ENCODE data around the gene OXSM.

The OXSM gene

DNA sequence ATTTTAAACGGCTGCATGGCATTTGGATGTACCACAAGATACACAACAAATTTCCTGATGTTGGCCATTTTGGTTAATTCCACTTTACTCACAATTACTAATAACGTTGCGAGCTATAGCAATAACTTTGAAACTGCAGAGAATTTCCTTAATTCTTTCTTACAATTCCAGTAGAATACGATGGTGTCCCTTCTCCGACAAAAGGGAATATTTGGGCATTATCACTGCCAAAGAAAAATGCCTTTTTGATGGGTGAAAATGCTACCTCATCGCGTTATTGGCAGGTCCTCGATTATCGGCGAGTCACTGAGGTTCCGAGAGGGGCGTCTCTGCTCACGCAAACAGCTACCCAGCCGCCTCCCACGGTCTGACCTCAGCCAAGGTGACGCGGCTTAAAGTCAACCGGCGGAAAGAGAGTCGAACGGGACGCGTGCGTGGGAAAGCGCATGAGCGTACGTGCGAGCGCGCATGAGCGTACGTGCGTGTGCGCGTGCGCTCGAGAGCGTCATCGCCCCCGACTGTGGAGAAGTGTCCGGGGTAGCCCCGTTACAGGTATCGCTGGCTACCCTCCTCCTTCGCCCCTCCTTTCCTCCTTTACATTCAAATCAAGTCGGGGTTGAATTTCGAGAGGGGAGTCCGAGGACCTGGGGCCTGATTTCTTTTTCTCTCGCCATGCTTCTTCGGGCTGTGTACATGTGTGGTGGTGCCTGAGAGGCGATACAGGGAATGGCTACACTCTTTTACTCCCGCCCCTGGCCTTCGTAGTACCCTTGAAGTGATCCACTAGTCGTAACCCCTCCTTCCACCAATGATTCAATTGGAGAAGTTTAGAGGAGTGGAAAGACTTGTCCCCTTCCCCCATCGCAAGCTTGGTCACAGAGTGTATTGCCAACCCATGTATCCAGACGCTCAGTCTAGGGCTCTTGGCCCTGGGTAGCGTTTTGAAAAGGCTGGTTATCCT lies at the start of gene OXSM:
OXSM (plus strand) TSS at position 495 of the 961 bp plus-strand sequence. CDS start 931 bp downstream, outside the sequence.
- peak; percentile 73 to 90 for DNase-seq

DNA sequence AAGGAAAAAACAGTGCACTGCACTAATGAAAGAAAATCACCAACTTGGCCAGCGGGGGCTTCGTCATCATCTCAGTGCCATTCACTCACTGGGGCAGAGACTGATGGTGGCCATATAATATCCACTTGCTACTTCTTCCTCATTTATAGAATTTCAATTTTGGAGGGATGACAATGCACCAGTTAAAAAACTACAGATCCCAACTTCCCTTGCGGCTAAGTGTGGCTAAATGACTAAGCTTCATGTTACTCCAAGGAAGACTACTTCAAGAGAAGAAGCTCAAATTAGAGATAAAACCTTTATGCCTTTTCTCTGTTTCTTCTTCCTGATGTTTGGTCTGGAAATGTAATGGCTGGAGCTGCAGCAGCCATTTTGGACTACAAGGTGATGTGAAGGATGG lies 45.4 kb upstream of the OXSM start:
- DNase-seq = no peak

DNA sequence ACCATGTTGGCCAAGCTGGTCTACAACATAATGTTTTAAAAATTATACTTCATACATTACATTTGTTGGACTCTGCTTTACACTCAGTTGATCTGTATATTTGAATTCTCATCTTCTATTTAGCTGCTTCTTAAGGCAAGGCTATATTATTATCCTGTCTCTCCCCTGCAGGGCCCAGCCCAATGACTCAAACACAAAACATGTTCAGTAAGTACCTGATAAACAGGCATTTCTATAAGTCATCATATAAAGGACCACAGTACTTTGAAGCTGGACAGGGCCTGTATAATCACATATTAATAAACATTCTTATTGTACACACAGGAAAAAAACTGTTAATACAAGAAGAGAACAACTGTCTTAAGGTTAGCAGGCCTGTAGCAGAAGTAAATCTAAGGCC lies 42.9 kb upstream of the OXSM start:
- DNase-seq = no peak

DNA sequence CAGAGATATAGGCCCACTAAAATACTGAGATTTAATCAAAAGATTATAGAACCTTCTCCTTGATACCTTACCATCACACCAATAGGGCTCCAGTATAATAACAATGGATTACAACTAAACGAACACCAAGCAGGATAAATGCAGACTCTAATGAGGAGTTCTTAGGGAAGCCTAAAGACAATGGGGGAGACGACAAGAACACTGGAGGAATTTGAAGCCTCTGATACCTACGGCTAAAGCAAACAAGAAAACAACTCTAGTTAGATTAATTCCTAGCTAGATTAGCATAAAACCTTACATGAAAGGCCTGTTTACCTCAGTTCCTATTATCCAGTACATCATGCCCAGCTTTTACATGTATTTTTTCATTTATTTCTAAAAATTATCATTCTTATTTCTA lies 41.7 kb upstream of the OXSM start:
- no peak for DNase-seq

DNA sequence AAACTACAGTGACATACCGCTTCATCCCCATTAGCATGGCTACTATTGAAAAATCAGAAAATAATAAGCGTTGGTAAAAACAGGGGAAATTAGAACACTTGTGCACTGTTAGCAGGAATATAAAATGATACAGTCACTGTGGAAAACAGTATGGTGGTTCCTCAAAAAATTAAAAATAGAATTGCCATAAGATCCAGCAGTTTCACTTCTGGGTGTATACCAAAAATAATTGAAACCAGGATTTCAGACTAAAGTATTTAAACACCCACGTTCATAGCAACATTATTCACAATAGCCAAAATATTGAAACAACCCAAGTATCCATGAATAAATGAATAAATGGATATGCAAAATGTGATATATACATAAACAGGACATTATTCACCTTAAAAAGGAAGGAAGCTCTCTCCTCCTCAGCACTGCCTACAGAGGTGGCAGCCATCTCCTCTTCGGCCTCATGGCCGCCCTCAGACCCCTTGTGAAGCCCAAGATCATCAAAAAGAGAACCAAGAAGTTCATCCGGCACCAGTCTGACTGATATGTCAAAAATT lies 40.8 kb upstream of the OXSM start:
- no peak for DNase-seq

DNA sequence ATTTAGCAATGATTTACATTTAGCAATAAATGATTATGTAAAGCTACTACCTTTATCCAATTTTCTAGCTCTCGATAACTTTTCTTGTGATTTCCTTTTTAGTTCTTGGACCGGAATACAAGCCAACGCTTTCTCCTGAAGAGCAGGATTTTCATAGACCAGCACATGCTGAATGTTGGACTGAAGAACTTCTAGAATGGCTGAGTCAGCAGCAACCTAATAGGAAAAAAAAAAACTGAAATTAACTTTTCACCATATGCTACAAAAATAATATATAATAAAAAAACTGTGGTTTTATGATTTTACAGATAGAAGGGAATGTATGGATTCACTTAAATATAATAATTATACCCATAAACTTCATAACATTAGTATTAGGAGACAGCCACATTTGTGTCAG lies 38.8 kb upstream of the OXSM start:
- no peak for DNase-seq

DNA sequence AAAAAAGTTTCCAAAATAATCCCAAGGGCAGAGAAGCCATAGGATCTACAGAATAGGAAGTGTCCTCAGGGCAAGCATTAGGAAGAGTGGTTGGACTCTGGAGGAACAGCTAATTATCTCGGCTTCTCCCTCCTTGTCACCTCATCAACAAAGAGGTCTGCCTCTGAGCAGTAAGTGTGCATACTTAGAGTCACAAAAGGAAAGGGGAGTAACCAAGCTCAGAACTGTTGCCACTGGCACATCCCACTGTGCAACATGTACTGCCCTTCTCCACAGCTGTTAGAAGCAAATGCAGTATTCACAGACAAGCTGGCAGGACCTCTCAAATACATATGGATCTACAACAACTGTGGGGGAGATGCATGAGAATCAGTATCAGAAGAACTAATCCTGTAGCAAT lies 38.2 kb upstream of the OXSM start:
- no peak for DNase-seq

DNA sequence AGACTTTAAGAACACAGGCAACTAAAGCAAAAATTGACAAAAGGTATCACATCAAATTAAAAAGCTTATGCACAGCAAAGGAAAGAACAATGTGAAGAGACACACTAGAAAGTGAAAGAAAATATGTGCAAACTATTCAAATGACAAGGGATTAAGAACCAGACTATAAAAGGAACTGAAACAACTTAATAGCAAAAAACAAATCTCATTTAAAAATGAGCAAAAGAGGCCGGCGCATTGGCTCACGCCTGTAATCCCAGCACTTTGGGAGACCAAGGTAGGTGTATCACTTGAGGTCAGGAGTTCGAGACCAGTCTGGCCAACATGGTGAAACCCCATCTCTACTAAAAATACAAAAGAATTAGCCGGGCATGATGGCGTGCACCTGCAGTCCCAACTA lies 21.0 kb upstream of the OXSM start:
- DNase-seq = no peak

DNA sequence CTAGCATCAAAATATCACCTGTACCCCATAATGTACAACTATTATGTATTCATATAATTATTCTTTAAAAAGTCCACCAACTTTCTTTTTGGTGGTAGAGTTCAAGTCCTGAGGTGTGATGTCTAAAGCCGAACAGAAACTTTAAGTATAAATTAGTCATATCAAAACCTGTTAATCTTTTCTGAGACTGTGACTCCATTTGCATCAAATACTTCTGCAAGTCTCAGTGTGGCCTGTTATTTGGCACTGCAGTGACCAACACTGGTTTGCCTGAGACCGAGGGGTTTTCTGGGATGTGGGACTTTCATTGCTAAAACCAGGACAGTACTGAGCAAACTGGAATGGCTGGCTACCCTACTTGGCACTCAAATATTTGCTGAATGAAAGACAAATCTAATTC lies 14.0 kb upstream of the OXSM start:
- no peak for DNase-seq

DNA sequence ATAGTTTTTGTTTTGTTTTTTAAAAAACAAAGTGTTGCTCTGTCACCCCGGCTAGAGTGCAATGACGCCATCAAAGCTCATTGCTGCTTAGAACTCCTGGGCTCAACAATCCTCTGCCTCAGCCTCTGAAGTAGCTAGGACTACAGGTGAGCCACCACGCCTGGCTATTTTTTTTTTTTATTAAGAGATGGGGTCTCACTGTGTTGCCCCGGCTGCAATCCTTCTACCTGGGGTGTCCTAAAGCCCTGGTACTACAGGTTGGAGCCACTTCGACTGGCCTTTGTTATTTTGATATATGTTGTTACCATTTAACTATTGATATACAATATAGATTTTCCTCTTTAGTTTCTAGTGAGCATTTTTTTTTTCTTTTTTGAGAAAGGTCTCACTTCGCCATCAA lies 9.3 kb upstream of the OXSM start:
- no peak for DNase-seq

DNA sequence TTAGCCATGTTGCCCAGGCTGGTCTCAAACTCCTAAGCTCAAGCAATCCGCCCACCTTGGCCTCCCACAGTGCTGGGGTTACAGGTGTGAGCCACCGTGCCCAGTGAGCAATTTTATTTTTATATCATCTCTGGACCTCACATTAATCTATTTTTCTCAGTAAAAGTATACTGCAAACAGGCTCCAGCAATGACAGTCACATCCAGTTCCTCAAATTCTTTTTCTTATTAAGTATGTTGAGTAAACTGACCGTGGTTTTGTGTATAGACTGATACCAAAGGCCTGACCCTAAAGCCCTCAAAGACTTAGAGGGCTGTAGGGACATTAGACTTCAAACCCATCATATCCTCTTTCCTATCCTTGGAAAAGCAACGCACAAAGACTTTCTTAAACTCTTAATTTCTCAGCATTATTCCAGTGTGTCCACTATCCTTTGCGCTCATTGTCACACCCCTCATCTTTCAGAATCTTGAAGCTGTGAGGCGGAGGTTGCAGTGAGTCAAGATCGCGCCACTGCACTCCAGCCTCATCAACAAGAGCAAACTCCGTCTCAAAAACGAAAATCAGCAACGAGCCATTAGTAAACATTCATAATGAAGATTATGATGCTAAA lies 8.6 kb upstream of the OXSM start:
- no peak for DNase-seq

DNA sequence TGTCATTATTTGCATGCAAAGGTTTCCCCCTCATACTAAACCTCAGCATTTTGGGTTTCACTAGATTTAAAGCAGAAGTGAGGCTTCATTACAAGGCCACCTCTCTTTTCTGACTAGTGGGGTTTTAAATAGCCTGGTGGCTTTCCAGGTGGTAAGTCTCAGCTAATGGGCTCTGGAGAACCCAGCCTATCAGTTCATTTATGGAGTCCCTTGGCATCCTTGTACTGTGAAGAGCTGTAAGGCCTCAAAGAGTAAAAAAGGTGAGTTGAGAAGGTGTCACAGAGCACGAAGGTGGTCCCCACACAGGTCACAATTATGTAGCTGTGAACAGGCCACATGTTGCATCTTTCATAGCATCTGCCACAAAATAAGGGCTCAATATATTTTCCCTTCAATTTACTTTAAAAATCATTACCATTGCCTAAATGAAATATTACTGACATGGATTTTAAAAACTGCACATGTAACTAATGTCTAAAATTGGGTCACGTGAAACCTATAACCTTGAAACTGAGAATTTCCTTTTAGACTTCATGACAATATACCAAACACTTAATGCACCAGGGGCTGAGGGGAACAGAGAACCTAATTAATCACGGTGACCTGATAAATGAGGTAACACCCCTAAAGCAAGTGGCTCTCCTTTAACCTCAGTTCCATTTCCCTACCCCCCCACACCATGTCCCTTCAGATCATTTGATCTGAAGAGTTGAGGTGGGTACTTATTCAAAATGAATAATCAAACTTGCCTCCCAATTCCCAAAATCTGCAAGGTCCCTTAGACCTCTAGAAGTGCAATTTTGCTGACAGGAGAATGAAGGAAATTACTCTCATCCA lies 7.9 kb upstream of the OXSM start:
- no peak for DNase-seq

DNA sequence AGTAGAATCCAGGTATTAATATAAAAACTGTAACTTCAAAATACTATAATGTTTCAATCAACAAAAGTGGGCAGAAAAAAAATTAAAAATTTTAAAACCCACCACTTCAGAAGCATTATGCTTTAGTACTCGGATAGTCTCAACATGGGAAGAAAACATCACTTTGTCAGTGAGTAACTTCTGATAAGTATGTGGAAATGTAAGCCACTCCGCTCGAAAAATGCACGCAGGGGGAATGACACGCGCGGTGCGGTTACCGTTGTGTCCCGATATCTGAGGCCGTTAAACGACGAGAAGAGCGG lies 7.3 kb upstream of the OXSM start:
- DNase-seq = no peak

DNA sequence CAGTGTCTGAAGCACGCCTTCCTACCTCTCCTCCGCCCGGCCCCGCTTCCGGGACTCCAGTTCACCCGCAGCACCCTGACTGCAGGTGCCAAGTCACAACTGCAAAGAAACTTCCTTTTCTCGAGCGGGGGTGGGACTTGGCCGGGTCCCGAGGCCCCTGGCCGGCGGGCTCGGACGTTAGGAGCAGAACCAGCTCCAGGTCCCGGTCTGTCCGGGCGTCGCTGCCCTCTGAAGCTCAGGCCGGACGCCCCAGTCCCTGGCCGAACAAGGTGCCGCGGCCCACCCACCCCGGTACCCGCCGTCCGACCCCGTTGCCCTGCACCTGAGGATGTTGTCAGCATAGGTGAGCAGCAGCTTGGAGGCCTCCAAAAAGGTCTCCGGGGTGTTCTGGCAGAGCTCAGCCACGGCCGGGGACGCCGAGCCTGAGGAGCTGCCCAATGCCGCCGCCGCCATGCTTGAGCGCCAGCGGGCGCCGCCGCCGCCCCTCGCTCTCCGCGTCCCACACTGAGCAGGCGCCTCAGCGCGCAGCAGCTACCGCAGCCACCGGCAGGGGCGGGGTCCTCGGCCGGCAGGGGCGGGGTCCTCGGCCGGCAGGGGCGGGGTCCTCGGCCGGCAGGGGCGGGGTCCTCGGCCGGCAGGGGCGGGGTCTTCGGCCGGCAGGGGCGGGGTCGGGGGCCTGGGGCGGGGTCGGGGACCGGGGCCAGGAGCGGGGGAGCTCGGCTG lies 6.8 kb upstream of the OXSM start, which contains the start of gene NGLY1:
NGLY1 (minus strand) TSS at position 506 of the 723 bp plus-strand sequence; CDS start at position 453, 53 bp downstream.
- peak; percentile 19 to 74 for DNase-seq

DNA sequence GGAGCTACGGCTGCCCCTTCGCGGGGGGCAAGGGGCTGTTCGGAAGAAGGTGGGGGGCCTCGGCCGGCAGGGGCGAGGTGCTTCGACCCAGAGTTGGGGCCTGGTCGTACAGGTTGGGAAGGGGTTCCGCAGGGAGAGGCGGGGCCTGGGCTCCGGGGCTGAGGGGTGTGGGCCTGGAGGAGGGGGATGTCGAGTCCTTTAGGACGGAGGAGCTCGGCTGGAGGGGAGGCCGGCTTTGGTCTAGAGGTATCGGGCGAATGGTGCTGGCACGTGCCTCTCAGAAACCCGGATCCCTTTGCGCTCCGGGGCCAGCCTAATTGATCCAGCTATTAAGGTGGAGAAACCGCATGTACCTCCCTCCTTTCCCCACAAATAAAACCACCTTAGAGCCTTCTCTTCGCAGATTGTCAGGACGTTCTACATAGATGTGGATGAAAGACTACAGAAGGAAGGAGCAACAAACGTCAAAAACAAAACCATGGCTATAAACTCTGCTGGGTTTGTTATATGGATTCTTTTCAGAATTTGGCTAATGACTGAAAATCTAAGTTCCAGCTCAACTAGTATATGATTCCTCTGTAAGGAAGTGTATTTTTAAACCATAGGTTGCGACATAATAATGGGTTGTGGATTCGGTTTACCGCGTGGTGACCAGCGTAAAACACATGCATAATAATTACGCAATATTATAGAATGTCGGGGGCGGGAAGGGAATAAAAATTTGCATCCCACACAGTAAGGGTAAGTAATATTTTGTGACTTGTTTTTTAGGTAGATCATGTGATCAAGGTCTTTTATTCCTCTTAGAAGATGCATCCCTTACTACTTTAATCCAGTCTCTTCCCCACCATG lies 6.0 kb upstream of the OXSM start:
- DNase-seq = peak in 1 of 2 experiments; percentile 48

DNA sequence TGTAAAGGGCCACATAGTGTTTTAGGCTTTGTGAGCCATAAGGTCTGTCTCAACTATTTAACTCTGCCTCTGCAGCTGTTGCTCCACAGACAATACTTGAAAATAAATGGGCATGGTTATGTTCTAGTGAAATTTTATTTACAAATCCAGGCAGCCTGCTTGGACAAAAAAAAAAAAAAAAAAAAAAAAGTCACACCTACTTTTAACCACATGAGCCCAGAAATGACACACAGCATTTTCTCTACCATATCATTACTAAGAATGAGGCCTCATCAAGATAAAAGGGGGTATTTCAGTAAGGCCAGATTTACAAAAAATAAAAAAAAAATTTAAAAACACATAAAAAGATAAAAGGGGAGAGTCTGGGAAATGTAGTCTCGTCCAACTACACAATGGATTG lies 4.9 kb upstream of the OXSM start:
- no peak for DNase-seq

DNA sequence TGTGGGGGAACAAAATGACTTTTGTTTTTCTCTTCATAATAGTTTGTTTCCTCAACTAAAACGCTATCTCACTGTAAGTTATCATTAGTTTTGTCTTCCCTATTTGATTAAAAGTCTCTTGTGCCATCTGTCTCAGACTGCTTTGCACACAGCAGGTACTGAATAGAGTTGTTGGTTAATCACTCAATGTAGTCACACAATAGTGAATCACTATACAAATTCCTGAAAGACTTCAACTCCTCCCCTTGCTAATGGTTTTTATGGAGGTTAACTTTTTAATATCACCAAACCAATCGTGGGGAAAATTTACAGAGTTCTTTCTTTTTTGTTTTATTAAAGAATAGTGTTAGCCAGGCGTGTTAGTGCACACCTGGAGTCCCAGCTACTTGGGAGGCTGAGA lies 4.1 kb upstream of the OXSM start:
- no peak for DNase-seq

DNA sequence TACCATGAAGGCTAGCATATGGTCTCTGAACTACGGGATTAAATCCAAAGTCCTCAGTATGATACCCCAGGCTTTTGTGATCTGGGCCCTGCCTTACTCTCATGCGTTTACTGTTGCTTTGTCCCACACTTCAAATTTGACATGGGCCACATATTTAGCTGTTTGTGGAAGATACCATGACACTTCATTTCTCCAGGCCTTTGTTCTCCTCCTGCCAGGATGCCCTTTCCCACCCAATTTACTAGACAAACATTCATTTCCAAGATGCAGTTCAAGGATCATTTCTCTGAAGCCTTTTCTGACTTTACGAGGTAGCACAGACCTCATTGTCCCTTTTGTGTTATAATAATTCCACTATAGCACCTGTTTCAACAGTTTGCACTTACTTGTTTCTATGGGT lies 2.2 kb upstream of the OXSM start:
- DNase-seq = no peak

DNA sequence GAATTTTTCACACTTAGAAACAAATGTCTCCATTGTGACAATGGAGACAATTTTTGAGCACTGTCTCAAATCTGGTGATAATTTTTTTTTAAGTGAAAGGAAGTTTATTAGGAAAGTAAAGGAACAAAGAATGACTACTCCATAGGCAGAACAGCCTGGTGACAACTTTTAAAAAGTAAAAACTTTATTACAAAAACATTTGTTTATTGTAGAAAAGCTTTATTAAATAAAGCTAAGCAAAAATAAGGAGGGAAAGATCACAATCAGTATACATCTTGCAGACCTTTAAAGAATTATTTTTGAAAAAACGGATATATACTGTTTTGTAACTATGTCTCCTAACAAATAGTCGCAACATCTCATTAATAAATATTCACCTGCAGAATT lies 688 bp upstream of the OXSM start:
- DNase-seq = no peak

DNA sequence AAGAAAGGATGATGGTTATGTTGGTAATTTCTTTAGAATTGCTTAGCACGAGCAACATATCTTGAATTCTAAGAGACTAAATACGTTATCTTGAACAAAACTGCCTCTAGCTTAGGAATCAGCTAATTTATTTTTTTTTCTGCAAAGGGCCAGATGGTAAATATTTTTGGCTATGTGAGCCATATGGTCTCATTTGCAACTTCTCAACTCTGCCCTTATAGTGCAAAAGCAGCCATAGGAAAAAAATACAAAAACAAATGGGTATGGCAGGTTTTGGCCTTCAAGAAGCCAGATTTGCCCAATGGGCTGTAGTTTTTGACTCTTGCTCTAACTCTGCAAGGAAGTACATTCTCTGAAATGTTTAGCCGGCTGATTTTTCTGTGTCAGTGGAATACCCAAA lies 11.9 kb downstream of the OXSM start:
- DNase-seq = peak in 1 of 2 experiments; percentile 5

DNA sequence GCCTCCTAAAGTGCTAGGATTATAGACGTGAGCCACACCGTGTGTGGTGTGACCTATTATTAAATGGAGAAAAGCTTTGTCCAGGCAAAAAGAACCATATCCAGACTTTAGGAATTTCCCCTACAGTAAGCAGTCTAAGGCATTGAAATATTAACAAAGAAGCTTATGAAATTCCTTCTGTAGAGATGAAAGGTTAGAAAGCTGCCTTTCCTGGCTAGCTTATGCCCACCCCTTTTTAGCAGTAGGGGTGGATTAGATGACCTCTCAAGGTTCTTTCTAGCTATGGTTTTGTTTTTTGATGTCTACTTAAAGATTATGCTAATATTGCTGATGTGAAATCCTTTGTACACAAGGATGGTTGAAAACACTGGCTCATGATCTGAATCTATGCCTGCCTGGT lies 13.9 kb downstream of the OXSM start:
- no peak for DNase-seq

DNA sequence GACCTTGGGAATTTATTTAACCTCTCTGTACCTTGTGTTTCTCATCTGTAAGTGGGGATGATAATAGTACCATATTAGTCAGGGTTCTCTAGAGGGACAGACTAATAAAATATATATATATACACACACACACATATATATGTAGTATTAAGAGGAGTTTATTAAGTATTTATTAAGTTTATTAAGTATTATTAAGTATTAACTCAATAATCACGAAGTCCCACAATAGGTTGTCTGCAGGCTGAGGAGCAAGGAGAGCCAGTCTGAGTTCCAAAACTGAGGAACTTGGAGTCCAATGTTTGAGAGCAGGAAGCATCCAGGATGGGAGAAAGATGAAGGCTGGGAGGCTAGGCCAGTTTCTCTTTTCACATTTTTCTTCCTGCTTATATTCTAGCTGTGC lies 14.8 kb downstream of the OXSM start:
- no peak for DNase-seq

Measured in NCI-H446 (cell line).